ENCODE measurements around the gene PMAIP1. TPM values are rescaled to one million over a fixed set of nuclear protein-coding genes. Genes with fewer than 3 reads are reported as not detected.

The PMAIP1 gene
- total and polyA plus RNA-seq, 2 donors from 2014 or later, result 0.71 to 2.8 TPM

DNA sequence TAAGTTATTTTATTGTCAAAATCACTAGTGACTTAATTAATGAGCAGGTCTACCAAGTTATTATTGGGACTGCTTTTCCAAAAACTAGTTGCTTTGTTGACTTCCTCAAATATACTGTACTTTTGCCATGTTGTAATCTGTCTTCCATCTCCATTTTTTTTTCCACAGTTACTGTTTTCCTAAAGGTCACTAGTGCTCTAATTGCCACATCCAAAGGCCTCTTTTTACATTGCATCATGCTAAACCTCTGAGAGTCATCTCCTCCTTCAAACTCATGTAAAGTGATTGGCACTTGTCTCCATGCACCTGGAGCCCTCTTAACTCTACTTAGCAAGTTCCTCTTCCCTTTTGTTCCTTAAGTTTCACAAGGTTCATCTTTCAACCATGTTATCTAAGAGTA lies 11.8 kb downstream of the PMAIP1 start:
- H3K9ac ChIP-seq (ENCODE audit: low read length in 3 of 3), result no peak overlapping the region
- H3K27ac ChIP-seq (ENCODE audit: low read depth in 2 of 2, low read length in 2 of 2), result no peak overlapping the region
- no peaks in the 10 kb centered on the region for H3K36me3 ChIP-seq (ENCODE audit: control insufficient read depth in 2 of 3, insufficient read depth in 3 of 3, low read length in 3 of 3)
- peaks cover 4% of the 10 kb centered on the region for H3K27me3 ChIP-seq (ENCODE audit: control insufficient read depth, insufficient read depth, low read length)
- DNase-seq (no peak), FAIRE-seq (no peak)
- H3K4me1 ChIP-seq (ENCODE audit: control insufficient read depth in 2 of 3, insufficient read depth in 2 of 3, low read depth in 1 of 3, low read length in 3 of 3), result no peaks in the 10 kb centered on the region
- TF ChIP-seq CTCF (IDR thresholded peaks at IDR 0.05; ENCODE audit: borderline replicate concordance, extremely low read depth, insufficient read depth), result no peak
- intact Hi-C loops (cut with DNase I), result no loop called here
- peaks cover 0 to 5% (median 0%) of the 10 kb centered on the region in 3 donors for H3K9me3 ChIP-seq (ENCODE audit: control insufficient read depth in 2 of 3, insufficient read depth in 1 of 3, low read length in 3 of 3)
- no peak overlapping the region for H3K4me3 ChIP-seq (ENCODE audit: low read length in 3 of 3)

- H3K9me3 ChIP-seq (ENCODE audit: control insufficient read depth in 2 of 3, insufficient read depth in 1 of 3, low read length in 3 of 3), result peaks cover 0 to 5% (median 0%) of the 10 kb centered on the region in 3 donors
- intact Hi-C loops (cut with DNase I), result no loop called here
Observed at GRCh38 chr18:59912007-59912550, 12.3 kb downstream of the PMAIP1 start.

GRCh38 chr18:59915606-59916005 lies 15.8 kb downstream of the PMAIP1 start:
- Histone ChIP-seq H3K4me1 (ENCODE audit: control insufficient read depth in 2 of 3, insufficient read depth in 2 of 3, low read depth in 1 of 3, low read length in 3 of 3) (peaks cover 0 to 3% (median 0%) of the 10 kb centered on the region in 3 donors), H3K9me3 (ENCODE audit: control insufficient read depth in 2 of 3, insufficient read depth in 1 of 3, low read length in 3 of 3) (peaks cover 0 to 5% (median 0%) of the 10 kb centered on the region in 3 donors), H3K27ac (ENCODE audit: low read depth in 2 of 2, low read length in 2 of 2) (no peak overlapping the region), H3K27me3 (ENCODE audit: control insufficient read depth, insufficient read depth, low read length) (no peaks in the 10 kb centered on the region), H3K36me3 (ENCODE audit: control insufficient read depth in 2 of 3, insufficient read depth in 3 of 3, low read length in 3 of 3) (no peaks in the 10 kb centered on the region), H3K9ac (ENCODE audit: low read length in 3 of 3) (no peak overlapping the region), H3K4me3 (ENCODE audit: low read length in 3 of 3) (no peak overlapping the region)
- FAIRE-seq (no peak), DNase-seq (no peak)
- intact Hi-C loops (cut with DNase I), result no loop called here
- TF ChIP-seq CTCF (IDR thresholded peaks at IDR 0.05; ENCODE audit: borderline replicate concordance, extremely low read depth, insufficient read depth), result no peak

More at GRCh38 chr18:59912007-59912550, 12.3 kb downstream of the PMAIP1 start:
- Histone ChIP-seq H3K36me3 (ENCODE audit: control insufficient read depth in 2 of 3, insufficient read depth in 3 of 3, low read length in 3 of 3) (no peaks in the 10 kb centered on the region), H3K4me1 (ENCODE audit: control insufficient read depth in 2 of 3, insufficient read depth in 2 of 3, low read depth in 1 of 3, low read length in 3 of 3) (no peaks in the 10 kb centered on the region), H3K9ac (ENCODE audit: low read length in 3 of 3) (no peak overlapping the region), H3K27ac (ENCODE audit: low read depth in 2 of 2, low read length in 2 of 2) (no peak overlapping the region), H3K4me3 (ENCODE audit: low read length in 3 of 3) (no peak overlapping the region), H3K27me3 (ENCODE audit: control insufficient read depth, insufficient read depth, low read length) (peaks cover 4% of the 10 kb centered on the region)
- no peak for TF ChIP-seq CTCF (IDR thresholded peaks at IDR 0.05; ENCODE audit: borderline replicate concordance, extremely low read depth, insufficient read depth)
- DNase-seq (no peak), FAIRE-seq (no peak)

DNA sequence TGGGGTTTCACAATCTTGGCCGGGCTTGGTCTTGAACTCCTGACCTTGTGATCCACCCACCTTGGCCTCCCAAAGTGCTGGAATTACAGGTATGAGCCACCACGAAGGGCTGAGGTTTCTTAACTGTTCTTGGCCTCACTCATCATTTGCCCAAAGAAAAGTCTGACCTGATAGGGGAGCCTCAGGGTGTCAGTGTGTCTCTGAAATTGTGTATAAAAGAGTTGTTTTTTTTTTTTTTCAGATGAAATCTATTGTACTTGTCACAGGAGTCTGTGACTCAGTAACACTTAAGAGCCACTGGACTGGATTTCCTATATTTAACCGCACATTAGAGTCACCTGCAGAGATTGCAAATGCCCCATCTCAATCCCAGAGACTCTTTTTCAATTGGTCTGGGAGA lies 16.9 kb downstream of the PMAIP1 start:
- no peak overlapping the region for H3K4me3 ChIP-seq (ENCODE audit: low read length in 3 of 3)
- H3K36me3 ChIP-seq (ENCODE audit: control insufficient read depth in 2 of 3, insufficient read depth in 3 of 3, low read length in 3 of 3), result no peaks in the 10 kb centered on the region
- no peak for TF ChIP-seq CTCF (IDR thresholded peaks at IDR 0.05; ENCODE audit: borderline replicate concordance, extremely low read depth, insufficient read depth)
- DNase-seq, result no peak
- no peak for FAIRE-seq
- H3K27ac ChIP-seq (ENCODE audit: low read depth in 2 of 2, low read length in 2 of 2), result no peak overlapping the region
- H3K9ac ChIP-seq (ENCODE audit: low read length in 3 of 3), result no peak overlapping the region
- no peaks in the 10 kb centered on the region for H3K27me3 ChIP-seq (ENCODE audit: control insufficient read depth, insufficient read depth, low read length)
- H3K9me3 ChIP-seq (ENCODE audit: control insufficient read depth in 2 of 3, insufficient read depth in 1 of 3, low read length in 3 of 3), result peaks cover 0 to 5% (median 0%) of the 10 kb centered on the region in 3 donors
- intact Hi-C loops (cut with DNase I), result no loop called here
- H3K4me1 ChIP-seq (ENCODE audit: control insufficient read depth in 2 of 3, insufficient read depth in 2 of 3, low read depth in 1 of 3, low read length in 3 of 3), result peaks cover 0 to 3% (median 0%) of the 10 kb centered on the region in 3 donors
